PC-9 (cell line): Measurements from ENCODE around the gene TMED4. TPM values are rescaled to one million over a fixed set of nuclear protein-coding genes. Genes with fewer than 3 reads are reported as not detected.

Experiments used
- BruUV-seq: library from RNA; stranded (reverse); fragments of 400-500 nt; replicated peaks from 2 replicates; lab custom pipeline; 2021; lab: Mats Ljungman, UMichigan
- CTCF ChIA-PET: fragments of 300-600 bp; sonication (Branson Sonifier 250); formaldehyde crosslinking; loops from one replicate; lab custom pipeline; 2022; ENCODE audit warnings: antibody characterized with exemption; lab: Charles Lee
- POLR2A ChIA-PET: fragments of 300-600 bp; sonication (Branson Sonifier 250); formaldehyde crosslinking; loops from one replicate; lab custom pipeline; 2022; ENCODE audit warnings: antibody characterized with exemption; ENCODE audit not compliant: unreplicated experiment; lab: Charles Lee
- DNase-seq, 2 experiments: peaks; one replicate each; pipeline versions ENCODE4 v3.0.0 to v3.0.0-alpha.2; 2015 to 2022; ENCODE audit warnings: mixed read lengths in 1 of 2
- H2AFZ ChIP-seq: fragments of 200-600 bp; sonication (generic); 2 replicates; pipeline ENCODE4 v1.8.1; 2017; ENCODE audit warnings: antibody characterized with exemption
- H3F3A ChIP-seq: fragments of 200-600 bp; sonication (generic); 2 replicates; pipeline ENCODE4 v1.8.1; 2017; ENCODE audit warnings: antibody characterized with exemption, mild to moderate bottlenecking, low read depth; ENCODE audit not compliant: insufficient read depth
- H3K27ac ChIP-seq: fragments of 200-600 bp; sonication (generic); 2 replicates; pipeline ENCODE4 v1.6.1; 2016; ENCODE audit warnings: mixed run types
- H3K27me3 ChIP-seq: fragments of 200-600 bp; sonication (generic); 2 replicates; pipeline ENCODE4 v1.6.1; 2016; ENCODE audit warnings: low read depth, mixed run types; ENCODE audit not compliant: insufficient read depth
- H3K36me3 ChIP-seq: fragments of 200-600 bp; sonication (generic); 2 replicates; pipeline ENCODE4 v1.6.1; 2016; ENCODE audit warnings: low read depth, mixed run types
- H3K4me1 ChIP-seq: fragments of 200-600 bp; sonication (generic); replicated peaks from 2 replicates; pipeline ENCODE4 v1.6.1; 2016; ENCODE audit warnings: mixed run types; ENCODE audit not compliant: insufficient read depth
- H3K4me2 ChIP-seq: fragments of 200-600 bp; sonication (generic); 2 replicates; pipeline ENCODE4 v1.6.1; 2017; ENCODE audit warnings: mixed run types
- H3K4me3 ChIP-seq: fragments of 200-600 bp; sonication (generic); 2 replicates; pipeline ENCODE4 v1.6.1; 2016; ENCODE audit warnings: mixed run types
- H3K79me2 ChIP-seq: fragments of 200-600 bp; sonication (generic); 2 replicates; pipeline ENCODE4 v1.6.1; 2017; ENCODE audit warnings: low read depth, mixed run types
- H3K9me2 ChIP-seq: fragments of 200-600 bp; sonication (generic); 2 replicates; pipeline ENCODE4 v1.8.1; 2017; ENCODE audit warnings: mild to moderate bottlenecking; ENCODE audit not compliant: insufficient read depth
- H3K9me3 ChIP-seq: fragments of 200-600 bp; sonication (generic); 2 replicates; pipeline ENCODE4 v1.8.1; 2016; ENCODE audit warnings: low read depth; ENCODE audit not compliant: insufficient read depth
- H4K20me1 ChIP-seq: fragments of 200-600 bp; sonication (generic); 2 replicates; pipeline ENCODE4 v1.8.1; 2017; ENCODE audit not compliant: insufficient read depth
- CTCF ChIP-seq: fragments of 200-600 bp; sonication (generic); conservative IDR thresholded peaks from 2 replicates; pipeline ENCODE4 v1.6.1; 2017; ENCODE audit warnings: mixed run types, antibody characterized with exemption, mild to moderate bottlenecking, moderate library complexity
- EZH2 ChIP-seq: fragments of 200-600 bp; sonication (generic); IDR thresholded peaks from 2 replicates; pipeline ENCODE4 v1.8.0; 2017; ENCODE audit warnings: antibody characterized with exemption, low read depth
- intact Hi-C: fragments of 100-400 bp; cut with micrococcal nuclease; formaldehyde crosslinking; loops from one replicate; pipeline ENCODE4 v1.10.0; 2022; ENCODE audit not compliant: unreplicated experiment
- total RNA-seq: library from RNA; stranded (reverse); gene quantifications from 2 replicates; pipeline ENCODE4 v1.2.3, GENCODE V29; 2021

The TMED4 gene
- total RNA-seq, 1 experiment from 2014 or later: 134 TPM

GRCh38 chr7:44530990-44531389 lies 51.0 kb downstream of the TMED4 start:
- CTCF ChIA-PET: no interaction called here
- TF ChIP-seq CTCF (no peak), EZH2 (no peak)
- intact Hi-C loops: no loop called here
- H3K27ac ChIP-seq: no peak overlapping the region
- no peaks in the 10 kb centered on the region for H3F3A ChIP-seq
- H3K79me2 ChIP-seq: no peaks in the 10 kb centered on the region
- no peaks in the 10 kb centered on the region for H4K20me1 ChIP-seq
- no peak overlapping the region for H3K4me2 ChIP-seq
- H2AFZ ChIP-seq: no peak overlapping the region
- H3K4me1 ChIP-seq: no peaks in the 10 kb centered on the region
- BruUV-seq: no TSS peak
- no peaks in the 10 kb centered on the region for H3K9me2 ChIP-seq
- H3K36me3 ChIP-seq: no peaks in the 10 kb centered on the region
- H3K4me3 ChIP-seq: no peak overlapping the region
- POLR2A ChIA-PET: no interaction called here
- H3K9me3 ChIP-seq: no peaks in the 10 kb centered on the region
- DNase-seq: peak in 1 of 2 experiments; percentile 40
- no peaks in the 10 kb centered on the region for H3K27me3 ChIP-seq

Other genes with a start within 250 kb of the TMED4 start
- gene NUDCD3, start 91.6 kb downstream of the TMED4 start, total RNA-seq: 149 and 158 TPM in 2 replicates
- gene NPC1L1, start 40.9 kb downstream of the TMED4 start, total RNA-seq: 0.28 and 0.30 TPM in 2 replicates
- gene DDX56, start 8.3 kb downstream of the TMED4 start, total RNA-seq: 113 and 125 TPM in 2 replicates
- 93.6 and 135 TPM in 2 replicates for gene OGDH, start 24.4 kb upstream of the TMED4 start, total RNA-seq
- gene ZMIZ2, start 166.6 kb upstream of the TMED4 start, total RNA-seq: 97.5 and 142 TPM in 2 replicates
- gene PPIA, start 214.4 kb upstream of the TMED4 start, total RNA-seq: 2,776 and 3,599 TPM in 2 replicates